HG02840 (cell line): ENCODE results near the gene LCORL.

Experiments used
- ATAC-seq: cut with Tn5 transposase; IDR thresholded peaks from one replicate; pipeline ENCODE4 v1.9.1; 2021; ENCODE audit warnings: mild to moderate bottlenecking, moderate library complexity, moderate number of reproducible peaks; ENCODE audit not compliant: unreplicated experiment, low FRiP score

The LCORL gene

DNA sequence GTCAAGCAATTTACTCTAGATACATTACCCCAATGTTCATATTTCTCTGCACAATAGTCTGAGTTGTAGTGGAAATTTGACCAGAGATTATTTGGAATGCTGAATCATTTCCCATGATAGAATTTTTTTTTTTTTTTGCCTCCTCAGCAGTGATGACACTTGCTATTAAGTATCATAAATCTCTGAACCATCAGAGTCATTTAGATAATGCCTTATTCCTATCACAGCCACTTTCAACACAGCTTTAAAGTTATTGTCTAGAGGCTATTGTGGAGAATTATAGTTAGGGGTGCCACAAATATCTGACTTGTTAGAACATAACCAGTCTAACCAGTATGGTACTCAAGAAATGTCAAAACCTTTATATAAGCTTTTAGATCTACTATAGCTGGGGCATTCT is 79.8 kb downstream of the LCORL start:
- no peak for ATAC-seq

- no peak for ATAC-seq
Measured at GRCh38 chr4:17939054-17939453, 82.5 kb downstream of the LCORL start.

DNA sequence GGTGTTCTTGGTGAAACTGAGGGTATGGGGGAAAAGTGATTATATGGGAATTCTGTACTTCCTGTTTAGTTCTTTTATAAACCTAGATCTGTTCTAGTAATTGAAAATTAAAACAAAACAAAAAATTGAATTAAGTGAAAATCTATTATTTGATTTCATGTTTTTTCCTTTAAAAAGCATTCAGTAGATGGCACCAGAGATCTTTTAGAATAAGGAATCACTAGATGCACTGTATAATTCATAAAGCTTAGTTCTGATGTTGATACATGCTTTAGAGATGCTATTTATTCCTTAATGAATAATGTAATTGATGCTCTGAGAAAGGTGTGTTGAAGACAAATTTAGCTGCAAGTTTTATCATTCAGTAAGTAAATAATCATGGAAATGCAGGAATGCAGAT is 87.3 kb downstream of the LCORL start:
- ATAC-seq, result no peak

GRCh38 chr4:17933126-17933525 is 88.4 kb downstream of the LCORL start:
- no peak for ATAC-seq

- ATAC-seq, result no peak
Measured at GRCh38 chr4:17932041-17932440, 89.5 kb downstream of the LCORL start.

DNA sequence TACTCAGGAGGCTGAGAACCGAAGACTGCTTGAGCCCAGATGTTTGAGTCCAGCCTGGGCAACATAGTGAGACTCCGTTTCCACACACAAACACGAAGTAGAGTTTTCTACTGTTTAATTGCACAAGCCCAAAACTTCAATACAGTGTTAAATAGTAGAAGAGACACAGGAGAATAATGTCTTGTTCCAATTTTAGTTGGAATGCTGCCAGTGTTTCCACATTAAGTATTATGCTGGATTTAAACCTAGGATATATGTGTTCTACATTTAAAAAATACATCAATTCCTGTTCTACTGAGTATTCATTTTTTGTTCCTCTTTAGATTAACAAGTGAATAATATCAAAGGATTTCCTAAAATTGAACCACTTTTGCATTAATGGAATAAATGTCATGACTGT is 91.3 kb downstream of the LCORL start:
- no peak for ATAC-seq

DNA sequence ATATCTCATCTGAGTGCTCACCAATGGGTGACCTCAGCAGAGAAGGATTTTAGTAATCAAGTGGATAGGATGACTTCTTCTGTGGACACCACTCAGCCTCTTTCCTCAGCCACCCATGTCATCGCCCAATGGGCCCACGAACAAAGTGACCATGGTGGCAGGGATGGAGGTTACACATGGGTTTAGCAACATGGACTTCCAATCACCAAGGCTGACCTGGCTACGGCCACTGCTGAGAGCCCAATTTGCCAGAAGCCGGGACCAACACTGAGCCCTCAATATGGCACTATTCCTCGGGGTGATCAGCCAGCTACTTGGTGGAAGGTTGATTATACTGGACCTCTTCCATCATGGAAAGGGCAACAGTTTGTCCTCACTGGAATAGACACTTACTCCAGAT is 97.4 kb downstream of the LCORL start:
- ATAC-seq, result no peak

GRCh38 chr4:17921451-17921850 is 100.1 kb downstream of the LCORL start:
- ATAC-seq, result no peak

GRCh38 chr4:17920681-17921080 is 100.9 kb downstream of the LCORL start:
- no peak for ATAC-seq

- ATAC-seq, result no peak
Measured at GRCh38 chr4:17915439-17915838, 106.1 kb downstream of the LCORL start.

- ATAC-seq, result no peak
Measured at GRCh38 chr4:17912011-17912410, 109.5 kb downstream of the LCORL start.

GRCh38 chr4:17911608-17912007 is 109.9 kb downstream of the LCORL start:
- no peak for ATAC-seq

DNA sequence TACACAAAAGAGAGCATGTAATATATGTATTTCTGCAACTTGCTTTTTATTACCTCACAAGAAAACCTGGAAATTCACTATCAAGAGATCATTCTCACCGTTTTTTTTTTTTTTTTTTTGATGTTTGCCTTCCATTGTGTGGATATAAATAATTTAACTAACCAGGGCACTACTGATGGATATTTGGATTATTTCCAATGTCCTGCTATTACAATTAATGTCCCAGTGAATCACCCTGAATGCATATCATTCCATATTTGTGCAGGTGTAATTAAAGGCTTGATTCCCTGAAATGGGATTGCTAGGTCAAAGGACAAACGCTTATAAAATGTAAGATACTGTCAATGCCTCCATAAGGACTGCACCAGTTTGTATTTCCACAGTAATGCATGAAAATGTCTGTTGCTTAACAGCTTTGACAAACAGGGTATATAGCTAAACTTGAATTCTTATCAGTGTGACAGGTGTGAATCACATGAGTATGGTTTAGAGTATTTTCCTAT is 123.0 kb downstream of the LCORL start:
- ATAC-seq, result no peak

GRCh38 chr4:17895481-17895880 is 126.1 kb downstream of the LCORL start:
- ATAC-seq, result no peak

DNA sequence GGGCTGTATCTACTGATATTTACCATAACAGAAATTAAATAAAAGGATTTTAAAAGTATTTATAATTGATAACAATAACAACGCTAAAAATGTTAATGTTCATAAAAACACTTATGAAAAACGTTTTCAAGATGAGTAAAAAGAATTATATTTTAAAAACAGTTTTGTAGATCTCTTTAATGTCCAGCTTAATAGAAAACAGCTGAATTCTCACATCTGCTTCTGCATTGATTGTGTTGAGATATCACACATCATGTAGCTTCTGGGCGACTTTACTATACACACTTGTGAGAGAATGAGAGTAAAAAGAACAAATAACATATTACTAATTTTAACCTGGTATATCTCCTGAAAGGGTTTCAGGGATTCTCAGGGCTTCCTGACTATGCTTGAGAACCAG is 127.1 kb downstream of the LCORL start:
- no peak for ATAC-seq

DNA sequence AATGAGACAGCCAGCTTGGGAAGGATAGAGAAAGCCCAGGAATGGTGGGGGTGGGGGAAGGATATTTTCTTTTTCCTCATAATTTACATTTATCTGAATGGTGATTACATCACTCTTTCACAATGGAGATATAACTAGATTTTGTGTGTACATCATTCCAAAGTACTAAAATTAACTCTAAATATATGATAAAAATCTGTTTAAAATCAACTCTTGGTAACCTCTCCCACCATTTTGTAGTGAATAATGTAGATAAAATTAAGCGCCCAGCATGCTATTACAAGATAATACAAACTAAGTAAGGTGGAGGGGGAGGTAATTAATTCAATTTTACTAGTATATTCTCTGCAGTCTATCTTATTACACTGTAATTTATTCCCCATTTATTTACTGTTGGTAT is 131.9 kb downstream of the LCORL start:
- ATAC-seq, result no peak

- no peak for ATAC-seq
Measured at GRCh38 chr4:17884511-17884910, 137.0 kb downstream of the LCORL start.

DNA sequence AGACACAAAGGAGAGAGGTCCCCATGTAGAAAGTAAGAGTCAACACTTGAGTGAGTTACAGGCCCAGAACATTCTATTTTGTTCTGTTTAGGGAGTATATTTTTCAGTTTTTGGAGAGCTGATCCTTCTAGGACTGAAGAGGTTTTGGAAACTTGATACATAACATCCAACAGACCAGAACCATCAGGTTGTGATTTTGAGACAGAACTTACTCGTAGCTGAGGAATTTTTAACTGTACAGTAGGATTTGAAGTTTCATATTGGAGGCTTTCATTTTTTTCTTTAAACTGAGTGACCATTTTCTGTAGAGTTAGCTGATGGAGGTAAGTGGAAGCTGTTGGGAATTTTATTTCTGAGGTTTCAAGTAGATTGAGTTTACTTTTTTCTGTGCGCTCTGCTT is 137.5 kb downstream of the LCORL start:
- ATAC-seq, result no peak

- ATAC-seq, result no peak
Measured at GRCh38 chr4:17877661-17878060, 143.9 kb downstream of the LCORL start.

- no peak for ATAC-seq
Measured at GRCh38 chr4:17876943-17877342, 144.6 kb downstream of the LCORL start.

GRCh38 chr4:17875402-17876070 is 146.0 kb downstream of the LCORL start:
- ATAC-seq, result peak; percentile 95

DNA sequence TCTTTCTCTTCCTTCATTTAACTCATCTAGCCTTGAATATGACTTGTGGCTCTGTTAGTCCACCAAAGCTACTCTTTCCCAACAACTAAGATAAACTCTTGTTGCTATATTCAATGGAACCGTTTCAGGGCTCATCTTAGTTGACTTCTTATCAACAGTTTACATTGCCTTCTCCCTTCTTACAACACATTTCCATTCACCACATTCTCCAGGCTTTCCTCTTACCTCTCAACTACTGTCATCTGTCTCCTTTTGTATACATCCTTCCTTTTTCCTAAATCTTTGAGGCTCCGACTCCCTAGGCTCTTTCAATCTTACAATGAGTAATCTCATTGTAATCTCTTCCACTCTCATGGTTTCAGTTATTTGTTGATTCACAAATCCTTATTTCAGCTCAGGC is 152.2 kb downstream of the LCORL start:
- ATAC-seq, result no peak

GRCh38 chr4:17867276-17867675 is 154.3 kb downstream of the LCORL start:
- no peak for ATAC-seq
